Endodermal cell (in vitro differentiated cells): Measurements from ENCODE around the gene MAP3K15. TPM values are rescaled to one million over a fixed set of nuclear protein-coding genes. Genes with fewer than 3 reads are reported as not detected.

Source experiments
- DNase-seq: peaks from one replicate; pipeline ENCODE4 v3.0.0-alpha.2; 2017
- H3K27ac ChIP-seq: 2 replicates; pipeline ENCODE4 v1.5.1; 2013; ENCODE audit warnings: mild to moderate bottlenecking, low read depth, low read length, moderate library complexity
- H3K27me3 ChIP-seq: 2 replicates; pipeline ENCODE4 v1.6.1; 2013; ENCODE audit warnings: mild to moderate bottlenecking, low read length, moderate library complexity; ENCODE audit not compliant: insufficient read depth, control insufficient read depth, poor library complexity, severe bottlenecking
- H3K36me3 ChIP-seq: 2 replicates; pipeline ENCODE4 v1.7.0; 2013; ENCODE audit warnings: mild to moderate bottlenecking, low read length, moderate library complexity; ENCODE audit not compliant: control insufficient read depth, insufficient read depth
- H3K4me1 ChIP-seq: one replicate; pipeline ENCODE4 v1.7.0; 2013; ENCODE audit warnings: low read length; ENCODE audit not compliant: control insufficient read depth, insufficient read depth
- H3K4me3 ChIP-seq: 2 replicates; pipeline ENCODE4 v1.5.1; 2013; ENCODE audit warnings: mild to moderate bottlenecking, low read length, moderate library complexity
- H3K9ac ChIP-seq: 2 replicates; pipeline ENCODE4 v1.6.1; 2013; ENCODE audit warnings: mild to moderate bottlenecking, low read length, moderate library complexity; ENCODE audit not compliant: poor library complexity, severe bottlenecking; ENCODE audit errors: extremely low read depth
- H3K9me3 ChIP-seq: 2 replicates; pipeline ENCODE4 v1.6.1; 2013; ENCODE audit warnings: mild to moderate bottlenecking, low read length, moderate library complexity; ENCODE audit not compliant: control insufficient read depth
- H3K27ac Mint-ChIP-seq: 2 replicates; pipeline ENCODE4 v1.8.0; 2020; ENCODE audit warnings: mixed read lengths
- H3K27me3 Mint-ChIP-seq: 2 replicates; pipeline ENCODE4 v1.8.0; 2021; ENCODE audit warnings: mild to moderate bottlenecking, mixed read lengths; ENCODE audit not compliant: insufficient read depth
- H3K36me3 Mint-ChIP-seq: 2 replicates; pipeline ENCODE4 v1.8.0; 2020; ENCODE audit warnings: low read depth, mixed read lengths
- H3K4me1 Mint-ChIP-seq: 2 replicates; pipeline ENCODE4 v1.8.0; 2020; ENCODE audit warnings: mixed read lengths
- H3K4me3 Mint-ChIP-seq: 2 replicates; pipeline ENCODE4 v1.8.0; 2020; ENCODE audit warnings: mild to moderate bottlenecking, moderate library complexity, mixed read lengths
- H3K9me3 Mint-ChIP-seq: 2 replicates; pipeline ENCODE4 v1.8.0; 2020; ENCODE audit warnings: mild to moderate bottlenecking, mixed read lengths
- WGBS, 2 experiments: methylation state at CpG; one replicate each; pipeline versions ENCODE4 v1.1.5 to v1.1.7; 2013; ENCODE audit warnings: missing lambda C conversion rate in 2 of 2, mixed read lengths in 1 of 2; ENCODE audit not compliant: insufficient coverage in 1 of 2, insufficient read length in 1 of 2; 5-methylcytosine and 5-hydroxymethylcytosine counted together
- total RNA-seq, 2 donors: library from RNA; stranded (reverse); fragmentation: NEBNext Ultra II Directional in 1 of 2; extraction: Animal tissue kit (Norgen Biotek cat#: 25700) in 1 of 2; gene quantifications; 2 replicates in 1 of 2; 3 replicates in 1 of 2; pipeline ENCODE4 v1.2.1, GENCODE V29; 2021
- TF ChIP-seq, protein P1 (sequence below): fragments of 200-600 bp; sonication (generic); conservative IDR thresholded peaks from 2 replicates; pipeline ENCODE4 v1.5.0; 2021; ENCODE audit warnings: antibody characterized with exemption, mild to moderate bottlenecking

The MAP3K15 gene
- total RNA-seq, 2 donors from 2014 or later, result 2.2 to 2.9 TPM

DNA sequence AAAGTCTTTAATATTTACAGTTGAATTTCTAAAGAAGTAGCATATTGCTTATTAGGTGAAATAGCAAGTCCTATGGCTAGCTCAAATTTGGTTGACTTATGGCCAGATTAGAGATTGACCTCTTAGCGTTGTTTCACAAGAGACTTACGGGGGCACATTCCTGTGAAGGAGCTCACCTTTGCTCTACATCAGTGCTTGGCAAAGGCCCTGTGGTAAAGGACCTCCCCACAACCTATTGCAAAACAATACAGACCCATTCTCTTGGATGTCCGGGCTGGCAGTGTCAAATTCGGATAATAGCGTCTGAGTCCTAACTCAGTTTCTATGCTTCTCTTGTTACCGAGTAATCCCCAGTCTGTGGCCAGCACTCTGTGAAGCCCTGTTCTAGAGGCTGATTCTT is 160.7 kb downstream of the MAP3K15 start:
- WGBS, 2 experiments, result 97% methylated on average over 6 of the region's 6 CpGs; no CpG with 5 or more reads in 1 of the 2 experiments
- peaks cover 83% of the 10 kb centered on the region for H3K36me3 ChIP-seq

DNA sequence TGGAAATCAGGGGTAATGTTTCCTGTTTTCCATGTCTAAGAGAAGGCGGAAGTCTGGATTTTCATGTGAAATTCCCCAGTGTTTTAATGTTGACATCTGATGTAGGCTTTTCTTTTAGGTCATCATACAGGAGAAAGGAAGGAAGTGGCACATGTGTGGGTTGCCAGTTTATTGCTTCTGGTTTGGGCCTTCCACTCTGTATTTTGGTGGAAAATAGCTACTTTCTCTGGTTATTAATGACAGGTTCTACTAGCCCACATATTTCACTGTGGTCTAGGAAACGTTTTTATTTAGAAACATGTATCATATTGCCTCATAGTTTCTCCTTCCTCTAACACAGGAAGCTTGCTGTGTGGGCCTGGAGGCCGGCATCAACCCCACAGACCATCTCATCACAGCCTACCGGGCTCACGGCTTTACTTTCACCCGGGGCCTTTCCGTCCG is 164.3 kb downstream of the MAP3K15 start:
- peaks cover 48% of the 10 kb centered on the region for H3K36me3 Mint-ChIP-seq
- H3K27ac Mint-ChIP-seq, result no peak overlapping the region
- WGBS, 2 experiments, result 80 to 89% methylated on average over 1 to 4 of the region's 8 CpGs
- Histone ChIP-seq H3K36me3 (peaks cover 62% of the 10 kb centered on the region), H3K9ac (no peak overlapping the region), H3K4me1 (no peaks in the 10 kb centered on the region), H3K27ac (no peak overlapping the region), H3K9me3 (no peaks in the 10 kb centered on the region), H3K27me3 (no peaks in the 10 kb centered on the region), H3K4me3 (no peak overlapping the region)
- H3K9me3 Mint-ChIP-seq, result peaks cover 51% of the 10 kb centered on the region
- no peaks in the 10 kb centered on the region for H3K27me3 Mint-ChIP-seq
- no peaks in the 10 kb centered on the region for H3K4me1 Mint-ChIP-seq
- H3K4me3 Mint-ChIP-seq, result no peak overlapping the region
- TF ChIP-seq, protein P1, sequence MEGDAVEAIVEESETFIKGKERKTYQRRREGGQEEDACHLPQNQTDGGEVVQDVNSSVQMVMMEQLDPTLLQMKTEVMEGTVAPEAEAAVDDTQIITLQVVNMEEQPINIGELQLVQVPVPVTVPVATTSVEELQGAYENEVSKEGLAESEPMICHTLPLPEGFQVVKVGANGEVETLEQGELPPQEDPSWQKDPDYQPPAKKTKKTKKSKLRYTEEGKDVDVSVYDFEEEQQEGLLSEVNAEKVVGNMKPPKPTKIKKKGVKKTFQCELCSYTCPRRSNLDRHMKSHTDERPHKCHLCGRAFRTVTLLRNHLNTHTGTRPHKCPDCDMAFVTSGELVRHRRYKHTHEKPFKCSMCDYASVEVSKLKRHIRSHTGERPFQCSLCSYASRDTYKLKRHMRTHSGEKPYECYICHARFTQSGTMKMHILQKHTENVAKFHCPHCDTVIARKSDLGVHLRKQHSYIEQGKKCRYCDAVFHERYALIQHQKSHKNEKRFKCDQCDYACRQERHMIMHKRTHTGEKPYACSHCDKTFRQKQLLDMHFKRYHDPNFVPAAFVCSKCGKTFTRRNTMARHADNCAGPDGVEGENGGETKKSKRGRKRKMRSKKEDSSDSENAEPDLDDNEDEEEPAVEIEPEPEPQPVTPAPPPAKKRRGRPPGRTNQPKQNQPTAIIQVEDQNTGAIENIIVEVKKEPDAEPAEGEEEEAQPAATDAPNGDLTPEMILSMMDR, result no peak
- no peak for DNase-seq

More for the DNA sequence above, 160.7 kb downstream of the MAP3K15 start:
- DNase-seq, result no peak
- H3K4me3 Mint-ChIP-seq, result no peak overlapping the region
- no peaks in the 10 kb centered on the region for H3K9me3 ChIP-seq
- no peak overlapping the region for H3K9ac ChIP-seq
- H3K27me3 ChIP-seq, result no peaks in the 10 kb centered on the region
- H3K4me1 ChIP-seq, result no peaks in the 10 kb centered on the region
- H3K27ac Mint-ChIP-seq, result no peak overlapping the region
- no peak overlapping the region for H3K27ac ChIP-seq
- TF ChIP-seq, protein P1, result no peak
- H3K27me3 Mint-ChIP-seq, result no peaks in the 10 kb centered on the region
- H3K36me3 Mint-ChIP-seq, result peaks cover 74% of the 10 kb centered on the region
- H3K9me3 Mint-ChIP-seq, result peaks cover 68% of the 10 kb centered on the region
- H3K4me3 ChIP-seq, result no peak overlapping the region
- H3K4me1 Mint-ChIP-seq, result no peaks in the 10 kb centered on the region

DNA sequence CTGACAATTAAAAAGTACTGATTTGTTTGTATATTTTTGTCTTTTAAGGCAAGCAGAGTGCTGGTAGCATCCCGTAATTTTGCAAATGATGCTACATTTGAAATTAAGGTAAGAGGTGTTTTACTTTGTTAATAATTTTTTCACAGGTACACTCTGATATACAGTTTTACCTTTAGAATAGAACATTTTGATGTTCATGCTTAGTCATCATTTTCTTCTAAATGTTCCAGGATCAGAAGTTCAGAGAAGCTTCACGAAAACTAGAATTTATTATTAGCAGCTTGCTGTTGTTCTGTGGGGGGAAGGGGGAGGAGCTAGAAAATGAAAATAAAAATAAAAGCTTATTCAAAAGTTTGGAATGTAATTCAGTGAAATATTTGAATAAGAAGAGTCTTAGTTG is 166.0 kb downstream of the MAP3K15 start:
- H3K27ac ChIP-seq, result no peak overlapping the region
- Mint-ChIP-seq H3K27me3 (no peaks in the 10 kb centered on the region), H3K27ac (no peak overlapping the region), H3K9me3 (peaks cover 35% of the 10 kb centered on the region), H3K36me3 (peaks cover 33% of the 10 kb centered on the region), H3K4me1 (no peaks in the 10 kb centered on the region), H3K4me3 (no peak overlapping the region)
- peaks cover 45% of the 10 kb centered on the region for H3K36me3 ChIP-seq
- 86% methylated on average over 2 of the region's 2 CpGs; no CpG with 5 or more reads in 1 of the 2 experiments for WGBS, 2 experiments
- H3K9me3 ChIP-seq, result no peaks in the 10 kb centered on the region
- no peaks in the 10 kb centered on the region for H3K27me3 ChIP-seq
- no peaks in the 10 kb centered on the region for H3K4me1 ChIP-seq
- H3K9ac ChIP-seq, result no peak overlapping the region
- TF ChIP-seq, protein P1, result no peak
- no peak overlapping the region for H3K4me3 ChIP-seq
- no peak for DNase-seq
